Uterus (tissue), 4 donors: ENCODE results near the gene KRTAP4-9. TPM values are rescaled to one million over a fixed set of nuclear protein-coding genes. Genes with fewer than 3 reads are reported as not detected.
"Not testable (repeated sequence)": the region's sequence is repeated elsewhere in the genome, so short reads cannot be mapped to it uniquely, and the experiment has no call there.

ENCODE experiments used
- DNase-seq, 2 donors: peaks; one replicate each; pipeline ENCODE4 v3.0.0-alpha.2; 2019 to 2020
- H3K27ac ChIP-seq, 2 donors: fragments of 200-600 bp; sonication (generic); 1 replicate in 1 of 2; 2 replicates in 1 of 2; pipeline ENCODE4 v1.5.1; 2016 to 2018
- H3K27me3 ChIP-seq, 2 donors: fragments of 200-600 bp; sonication (generic); one replicate each; pipeline ENCODE4 v1.5.1; 2018 to 2019; ENCODE audit warnings: control low read depth in 1 of 2
- H3K36me3 ChIP-seq, 2 donors: fragments of 200-600 bp; sonication (generic); one replicate each; pipeline ENCODE4 v1.5.1; 2019; ENCODE audit warnings: control low read depth in 1 of 2
- H3K4me1 ChIP-seq, 2 donors: fragments of 200-600 bp; sonication (generic); one replicate each; pipeline ENCODE4 v1.5.1; 2018 to 2019; ENCODE audit warnings: control low read depth in 1 of 2
- H3K4me3 ChIP-seq, 2 donors: fragments of 200-600 bp; sonication (generic); 1 replicate in 1 of 2; 2 replicates in 1 of 2; pipeline ENCODE4 v1.5.1; 2018 to 2019; ENCODE audit warnings: mild to moderate bottlenecking in 1 of 2
- H3K9me3 ChIP-seq, 2 donors: fragments of 200-600 bp; sonication (generic); one replicate each; pipeline ENCODE4 v1.5.1; 2019; ENCODE audit warnings: control low read depth in 1 of 2
- POLR2A ChIP-seq, 2 donors: fragments of 450-650 bp; IDR thresholded peaks; one replicate each; pipeline ENCODE4 v1.6.1; 2016; ENCODE audit warnings: antibody characterized with exemption in 2 of 2, mild to moderate bottlenecking in 1 of 2, moderate library complexity in 1 of 2
- intact Hi-C: fragments of 100-400 bp; cut with DNase I; formaldehyde crosslinking; loops from one replicate; pipeline ENCODE4 v1.15.1; 2023; ENCODE audit warnings: low total_unique reads
- total RNA-seq, 4 donors: library from RNA; depleted of rRNA in 3 of 4; stranded (reverse); fragments of >200 nt in 3 of 4; gene quantifications; one replicate each; pipeline versions ENCODE4 v1.1.0 to v1.2.4, GENCODE V29; 2014 to 2023
- TF ChIP-seq, protein P1 (sequence below), 4 experiments: fragments of 200-600 bp in 2 of 4; fragments of 450-650 bp in 2 of 4; sonication (generic) in 2 of 4; IDR thresholded peaks; one replicate each; pipeline ENCODE4 v1.5.1; 2016 to 2019; ENCODE audit warnings: antibody characterized with exemption in 4 of 4, mild to moderate bottlenecking in 2 of 4, moderate library complexity in 1 of 4
- donor health status: DM: yes; HTN: yes; CAD: no.

Gene KRTAP4-9
- total RNA-seq, 4 donors from 2014 or later: not detected

DNA sequence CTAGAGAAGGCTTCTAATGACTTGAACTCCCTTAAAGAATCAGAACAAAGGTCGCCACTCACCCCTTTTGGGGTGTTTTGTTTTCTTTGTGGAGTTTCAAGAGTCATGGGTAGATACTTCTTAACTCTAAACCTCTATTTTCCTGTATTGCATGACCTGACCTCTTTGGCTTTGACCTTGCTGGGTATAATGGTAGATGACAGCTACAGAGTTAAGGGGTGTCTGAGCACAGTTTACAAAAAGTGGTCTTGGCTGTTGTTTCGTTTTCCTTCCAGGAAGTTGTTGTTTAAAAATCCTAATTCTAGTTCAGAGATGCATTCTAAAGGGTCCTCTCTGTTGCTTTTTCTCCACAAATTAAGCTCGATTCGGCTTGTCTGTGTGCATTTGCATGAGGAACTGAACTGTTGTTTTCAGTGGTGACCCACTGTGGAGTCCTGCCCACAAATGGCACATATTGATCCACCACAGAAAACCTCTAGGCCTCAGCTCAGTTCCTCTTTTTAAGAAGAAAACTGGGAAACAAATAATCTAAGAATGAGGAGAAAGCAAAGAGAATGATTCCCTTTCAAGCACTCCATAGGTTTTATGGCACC, 16.3 kb upstream of the KRTAP4-9 start:
- H3K4me3 ChIP-seq, intact Hi-C loops, H3K4me1 ChIP-seq, DNase-seq, H3K27me3 ChIP-seq, H3K27ac ChIP-seq, H3K36me3 ChIP-seq, H3K9me3 ChIP-seq: not testable (repeated sequence)

DNA sequence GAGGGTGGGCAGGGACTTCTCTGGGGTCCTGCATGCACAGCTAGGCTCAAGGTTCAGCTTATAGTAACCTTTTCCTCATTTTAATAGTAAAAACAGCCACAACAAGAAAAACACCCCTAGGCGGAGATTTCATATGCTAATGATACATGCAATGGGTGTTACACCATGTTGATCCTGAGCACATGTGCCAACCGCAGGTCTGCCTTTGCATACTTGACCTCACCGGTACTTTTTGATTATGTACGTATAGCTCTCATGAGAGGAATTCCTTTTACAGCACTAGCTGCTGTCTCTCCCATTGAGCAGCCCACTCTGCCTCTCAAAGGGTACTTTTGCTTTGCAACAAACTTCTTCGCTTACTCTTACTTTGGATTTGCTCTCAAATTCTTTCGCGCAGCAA, 9.1 kb upstream of the KRTAP4-9 start:
- intact Hi-C loops: no loop called here
- Histone ChIP-seq H3K27ac (no peak overlapping the region), H3K36me3 (no peaks in the 10 kb centered on the region), H3K27me3 (no peaks in the 10 kb centered on the region), H3K9me3 (no peaks in the 10 kb centered on the region), H3K4me1 (no peaks in the 10 kb centered on the region), H3K4me3 (no peak overlapping the region)
- DNase-seq: no peak
- TF ChIP-seq, protein P1, sequence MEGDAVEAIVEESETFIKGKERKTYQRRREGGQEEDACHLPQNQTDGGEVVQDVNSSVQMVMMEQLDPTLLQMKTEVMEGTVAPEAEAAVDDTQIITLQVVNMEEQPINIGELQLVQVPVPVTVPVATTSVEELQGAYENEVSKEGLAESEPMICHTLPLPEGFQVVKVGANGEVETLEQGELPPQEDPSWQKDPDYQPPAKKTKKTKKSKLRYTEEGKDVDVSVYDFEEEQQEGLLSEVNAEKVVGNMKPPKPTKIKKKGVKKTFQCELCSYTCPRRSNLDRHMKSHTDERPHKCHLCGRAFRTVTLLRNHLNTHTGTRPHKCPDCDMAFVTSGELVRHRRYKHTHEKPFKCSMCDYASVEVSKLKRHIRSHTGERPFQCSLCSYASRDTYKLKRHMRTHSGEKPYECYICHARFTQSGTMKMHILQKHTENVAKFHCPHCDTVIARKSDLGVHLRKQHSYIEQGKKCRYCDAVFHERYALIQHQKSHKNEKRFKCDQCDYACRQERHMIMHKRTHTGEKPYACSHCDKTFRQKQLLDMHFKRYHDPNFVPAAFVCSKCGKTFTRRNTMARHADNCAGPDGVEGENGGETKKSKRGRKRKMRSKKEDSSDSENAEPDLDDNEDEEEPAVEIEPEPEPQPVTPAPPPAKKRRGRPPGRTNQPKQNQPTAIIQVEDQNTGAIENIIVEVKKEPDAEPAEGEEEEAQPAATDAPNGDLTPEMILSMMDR (IDR thresholded peaks at IDR 0.05): no peak
- no peak for TF ChIP-seq POLR2A (IDR thresholded peaks at IDR 0.05)

DNA sequence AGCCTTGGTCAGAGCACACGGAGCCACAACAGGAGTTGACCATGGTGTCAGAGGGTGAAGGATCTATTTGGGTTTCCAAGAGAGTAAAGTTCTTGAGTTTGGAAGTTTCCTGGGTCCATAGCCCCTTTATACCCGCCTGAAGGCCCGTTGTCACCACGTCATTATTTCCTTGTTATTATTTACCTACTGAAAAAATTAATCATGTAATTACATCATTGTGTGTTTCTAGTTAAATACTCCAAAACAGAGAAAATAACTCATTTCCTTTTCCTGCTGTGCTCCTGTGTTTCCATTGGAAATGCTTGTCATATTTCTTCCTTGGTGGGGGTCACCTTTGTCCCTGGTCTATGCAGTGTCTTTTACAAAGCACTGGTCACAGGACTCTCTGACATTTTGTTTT, 7.1 kb upstream of the KRTAP4-9 start, which contains the start of gene KRTAP4-8:
Gene KRTAP4-8, minus strand, starts transcription at position 101 of the 400 bp plus-strand sequence. Its CDS starts 58 bp downstream, at position 43.
- intact Hi-C loops: no loop called here
- Histone ChIP-seq H3K36me3 (no peaks in the 10 kb centered on the region), H3K4me3 (no peak within 1 kb of the TSS), H3K4me1 (no peaks in the 10 kb centered on the region), H3K27ac (no peak within 1 kb of the TSS), H3K27me3 (no peaks in the 10 kb centered on the region), H3K9me3 (no peaks in the 10 kb centered on the region)
- no peak for DNase-seq
- TF ChIP-seq, protein P1 (IDR thresholded peaks at IDR 0.05): no peak
- TF ChIP-seq POLR2A (IDR thresholded peaks at IDR 0.05): no peak

DNA sequence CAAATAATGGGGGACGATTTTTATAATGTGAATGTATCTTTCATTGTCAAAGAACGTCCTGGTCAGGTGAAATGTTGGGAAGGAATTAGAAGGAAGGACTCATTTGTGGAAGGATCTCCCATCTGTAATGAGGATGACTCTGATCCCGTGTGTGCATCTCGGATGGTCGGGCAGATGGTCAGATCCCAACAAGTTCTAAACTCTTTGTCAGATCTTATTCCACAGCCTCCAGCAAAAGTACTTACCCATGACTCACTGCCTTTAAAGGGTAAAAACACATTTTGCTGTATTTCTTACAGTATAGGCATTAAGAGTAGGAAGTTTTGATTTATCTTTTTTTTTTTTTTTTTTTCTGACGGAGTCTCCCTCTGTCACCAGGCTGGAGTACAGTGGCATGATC, 6.7 kb upstream of the KRTAP4-9 start:
- no peaks in the 10 kb centered on the region for H3K36me3 ChIP-seq
- no peaks in the 10 kb centered on the region for H3K4me1 ChIP-seq
- DNase-seq: no peak
- H3K4me3 ChIP-seq: no peak overlapping the region
- no peaks in the 10 kb centered on the region for H3K9me3 ChIP-seq
- H3K27me3 ChIP-seq: no peaks in the 10 kb centered on the region
- H3K27ac ChIP-seq: no peak overlapping the region
- TF ChIP-seq, protein P1 (IDR thresholded peaks at IDR 0.05): no peak
- TF ChIP-seq POLR2A (IDR thresholded peaks at IDR 0.05): no peak
- intact Hi-C loops: no loop called here

DNA sequence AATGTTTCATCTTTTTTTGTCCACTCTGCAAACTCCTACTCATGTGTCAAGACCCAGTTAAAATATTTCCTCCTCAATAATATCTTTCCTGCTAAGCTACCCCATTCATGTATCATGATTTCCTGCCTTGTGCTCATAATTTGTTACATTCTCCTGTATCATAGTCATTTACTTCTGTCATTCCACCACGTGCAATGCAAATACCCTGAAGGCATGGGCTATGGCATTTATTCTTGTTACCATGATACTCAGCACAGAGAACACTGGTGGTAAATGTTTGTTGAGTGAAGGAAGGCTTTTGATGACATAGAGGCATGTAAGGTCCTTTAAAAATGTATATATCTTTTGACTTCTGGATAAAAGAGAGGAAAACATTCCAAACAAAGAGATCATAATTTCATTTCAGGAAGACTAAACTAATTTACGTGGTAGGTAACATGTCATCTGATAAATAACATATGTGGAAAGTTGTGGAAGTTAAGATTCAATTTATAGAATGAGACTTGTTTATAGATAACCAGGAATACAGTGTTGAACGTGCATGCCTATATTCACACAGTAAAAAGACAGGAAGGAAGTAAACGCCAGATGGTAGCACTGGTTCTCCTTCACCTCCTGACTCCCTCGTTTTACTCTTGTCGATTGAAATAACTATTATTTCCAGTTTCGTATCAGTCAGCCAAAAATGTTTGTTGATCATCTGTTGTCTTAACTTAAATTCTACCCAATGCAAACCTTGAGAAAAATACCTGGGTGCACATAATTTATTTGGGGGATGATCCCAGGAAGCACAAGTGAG, 5.3 kb upstream of the KRTAP4-9 start:
- H3K27me3 ChIP-seq, H3K36me3 ChIP-seq, DNase-seq, H3K27ac ChIP-seq, H3K4me3 ChIP-seq, H3K9me3 ChIP-seq, H3K4me1 ChIP-seq, intact Hi-C loops: not testable (repeated sequence)

DNA sequence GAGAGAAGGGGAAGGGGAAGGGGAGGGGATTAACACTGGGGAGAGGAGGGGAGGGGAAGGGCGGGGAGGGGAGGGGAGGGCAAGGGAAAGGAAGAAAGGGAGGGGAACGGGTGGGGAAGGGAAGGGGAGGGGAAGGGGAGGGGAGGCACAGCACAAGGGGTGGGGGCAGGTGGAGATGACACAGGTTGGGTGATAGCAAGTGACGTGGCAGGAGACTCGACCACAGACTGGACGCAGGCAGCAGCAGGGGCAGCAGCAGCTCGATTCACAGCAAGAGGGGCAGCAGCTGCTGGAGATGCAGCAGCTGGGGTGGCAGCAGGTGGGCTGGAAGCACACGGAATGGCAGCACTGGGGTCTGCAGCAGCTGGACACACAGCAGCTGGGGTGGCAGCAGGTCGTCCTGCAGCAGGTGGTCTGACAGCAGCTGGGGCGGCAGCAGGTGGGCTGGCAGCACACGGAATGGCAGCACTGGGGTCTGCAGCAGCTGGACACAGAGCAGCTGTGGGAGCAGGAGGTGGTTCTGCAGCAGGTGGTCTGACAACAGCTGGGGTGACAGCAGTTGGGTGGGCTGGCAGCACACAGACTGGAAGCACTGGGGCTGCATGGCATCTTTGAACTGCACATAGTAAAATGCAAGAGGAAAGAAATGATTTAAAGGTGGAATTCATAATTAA, 3.5 kb upstream of the KRTAP4-9 start, which contains the start of gene KRTAP4-16:
Gene KRTAP4-16, minus strand, starts transcription at position 624 of the 674 bp plus-strand sequence. Its CDS starts 0 bp downstream, at position 624.
- TF ChIP-seq, protein P1 (IDR thresholded peaks at IDR 0.05): no peak
- TF ChIP-seq POLR2A (IDR thresholded peaks at IDR 0.05): no peak
- Histone ChIP-seq H3K36me3 (no peaks in the 10 kb centered on the region), H3K27me3 (no peaks in the 10 kb centered on the region), H3K4me1 (no peaks in the 10 kb centered on the region), H3K4me3 (no peak within 1 kb of the TSS), H3K27ac (no peak within 1 kb of the TSS), H3K9me3 (no peaks in the 10 kb centered on the region)
- intact Hi-C loops: no loop called here
- no peak for DNase-seq
